Subcutaneous adipose tissue (tissue), 4 donors: ENCODE results near the gene MARK2. TPM values are rescaled to one million over a fixed set of nuclear protein-coding genes. Genes with fewer than 3 reads are reported as not detected.

Source experiments
- total RNA-seq, 4 donors: library from RNA; depleted of rRNA; stranded (reverse); fragments of >200 nt; gene quantifications; one replicate each; pipeline ENCODE4 v1.1.0, GENCODE V29; 2016
- TF ChIP-seq, protein P1 (sequence below): fragments of 450-650 bp; IDR thresholded peaks from one replicate; pipeline ENCODE4 v1.5.1; 2016; ENCODE audit warnings: low read depth, mild to moderate bottlenecking, control low read depth, antibody characterized with exemption, moderate library complexity

MARK2 gene
- total RNA-seq, 4 donors from 2014 or later: 9.9 to 16.4 (median 13.3) TPM

DNA sequence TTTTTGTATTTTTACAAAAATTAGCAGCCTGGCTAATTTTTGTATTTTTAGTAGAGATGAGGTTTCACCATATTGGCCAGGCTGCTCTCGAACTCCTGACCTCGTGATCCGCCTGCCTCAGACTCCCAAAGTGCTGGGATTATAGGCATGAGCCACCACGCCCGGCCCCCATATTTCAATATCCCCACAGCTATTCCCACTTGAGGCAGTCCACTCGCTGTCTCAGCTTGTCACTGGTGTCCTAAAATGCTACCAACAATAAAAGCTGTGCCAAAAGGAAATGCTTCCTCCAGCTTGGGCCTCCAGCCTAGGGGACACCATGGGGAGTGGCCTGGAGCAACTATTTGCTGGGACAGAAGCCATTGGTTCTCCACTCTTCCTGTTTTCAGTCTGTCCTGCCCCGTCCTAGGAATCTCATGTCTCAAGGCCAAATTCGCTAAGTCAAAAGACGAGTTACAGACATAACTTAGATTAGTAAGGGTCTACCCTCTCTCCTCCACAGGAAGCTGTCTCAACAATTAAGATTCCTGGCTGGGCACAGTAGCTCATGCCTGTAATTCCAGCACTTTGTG lies 33.0 kb upstream of the MARK2 start:
- TF ChIP-seq, protein P1, sequence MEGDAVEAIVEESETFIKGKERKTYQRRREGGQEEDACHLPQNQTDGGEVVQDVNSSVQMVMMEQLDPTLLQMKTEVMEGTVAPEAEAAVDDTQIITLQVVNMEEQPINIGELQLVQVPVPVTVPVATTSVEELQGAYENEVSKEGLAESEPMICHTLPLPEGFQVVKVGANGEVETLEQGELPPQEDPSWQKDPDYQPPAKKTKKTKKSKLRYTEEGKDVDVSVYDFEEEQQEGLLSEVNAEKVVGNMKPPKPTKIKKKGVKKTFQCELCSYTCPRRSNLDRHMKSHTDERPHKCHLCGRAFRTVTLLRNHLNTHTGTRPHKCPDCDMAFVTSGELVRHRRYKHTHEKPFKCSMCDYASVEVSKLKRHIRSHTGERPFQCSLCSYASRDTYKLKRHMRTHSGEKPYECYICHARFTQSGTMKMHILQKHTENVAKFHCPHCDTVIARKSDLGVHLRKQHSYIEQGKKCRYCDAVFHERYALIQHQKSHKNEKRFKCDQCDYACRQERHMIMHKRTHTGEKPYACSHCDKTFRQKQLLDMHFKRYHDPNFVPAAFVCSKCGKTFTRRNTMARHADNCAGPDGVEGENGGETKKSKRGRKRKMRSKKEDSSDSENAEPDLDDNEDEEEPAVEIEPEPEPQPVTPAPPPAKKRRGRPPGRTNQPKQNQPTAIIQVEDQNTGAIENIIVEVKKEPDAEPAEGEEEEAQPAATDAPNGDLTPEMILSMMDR: no peak

DNA sequence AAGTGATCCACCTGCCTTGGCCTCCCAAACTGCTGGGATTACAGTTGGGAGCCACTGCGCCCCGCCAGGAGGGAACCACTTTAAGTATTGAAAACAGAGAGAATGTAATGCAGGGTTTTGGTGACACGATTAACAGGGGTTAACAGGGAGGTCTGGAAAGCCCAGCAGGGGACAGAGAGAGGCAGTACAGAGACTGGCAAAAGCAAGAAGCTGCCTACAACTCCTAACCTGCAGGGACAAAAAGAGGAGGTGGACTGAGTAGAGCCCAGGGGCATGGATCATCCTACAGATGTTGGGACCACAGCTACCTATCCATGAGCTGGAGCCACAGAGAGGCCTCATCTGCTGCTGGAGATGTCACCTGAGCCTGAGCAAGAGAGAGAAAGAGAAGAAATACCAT lies 27.4 kb upstream of the MARK2 start:
- TF ChIP-seq, protein P1: no peak

DNA sequence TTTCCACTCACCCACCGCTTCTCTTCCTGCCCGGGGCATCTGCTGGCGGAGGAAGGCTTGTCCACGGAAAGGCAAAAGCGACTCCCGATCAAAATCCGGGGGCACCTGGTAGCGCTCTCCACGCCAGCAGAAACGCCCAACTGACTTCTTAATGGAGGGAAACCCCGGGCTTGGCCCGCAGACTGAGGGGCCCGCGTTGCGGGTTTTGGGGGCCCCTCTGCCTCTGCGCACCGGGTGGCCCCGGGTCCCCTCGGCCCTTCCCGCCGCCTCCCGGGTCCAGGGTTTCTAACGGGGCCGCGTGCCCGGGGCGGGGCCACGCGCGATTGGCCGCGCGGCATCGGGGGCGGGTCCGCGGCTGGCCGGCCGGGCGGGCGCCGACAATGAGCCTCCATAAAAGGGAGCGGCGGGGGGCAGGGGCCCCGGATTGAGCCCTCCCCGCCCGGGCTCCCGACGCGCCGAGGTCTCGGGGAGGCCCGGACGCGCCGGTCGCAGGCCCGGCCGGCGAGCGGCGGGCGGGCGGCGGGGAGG lies 25.8 kb upstream of the MARK2 start, which contains the start of gene SPINDOC:
Gene SPINDOC (plus strand): TSS at position 422 of the 528 bp plus-strand sequence. CDS start 231 bp downstream, outside the sequence.
- TF ChIP-seq, protein P1: no peak

DNA sequence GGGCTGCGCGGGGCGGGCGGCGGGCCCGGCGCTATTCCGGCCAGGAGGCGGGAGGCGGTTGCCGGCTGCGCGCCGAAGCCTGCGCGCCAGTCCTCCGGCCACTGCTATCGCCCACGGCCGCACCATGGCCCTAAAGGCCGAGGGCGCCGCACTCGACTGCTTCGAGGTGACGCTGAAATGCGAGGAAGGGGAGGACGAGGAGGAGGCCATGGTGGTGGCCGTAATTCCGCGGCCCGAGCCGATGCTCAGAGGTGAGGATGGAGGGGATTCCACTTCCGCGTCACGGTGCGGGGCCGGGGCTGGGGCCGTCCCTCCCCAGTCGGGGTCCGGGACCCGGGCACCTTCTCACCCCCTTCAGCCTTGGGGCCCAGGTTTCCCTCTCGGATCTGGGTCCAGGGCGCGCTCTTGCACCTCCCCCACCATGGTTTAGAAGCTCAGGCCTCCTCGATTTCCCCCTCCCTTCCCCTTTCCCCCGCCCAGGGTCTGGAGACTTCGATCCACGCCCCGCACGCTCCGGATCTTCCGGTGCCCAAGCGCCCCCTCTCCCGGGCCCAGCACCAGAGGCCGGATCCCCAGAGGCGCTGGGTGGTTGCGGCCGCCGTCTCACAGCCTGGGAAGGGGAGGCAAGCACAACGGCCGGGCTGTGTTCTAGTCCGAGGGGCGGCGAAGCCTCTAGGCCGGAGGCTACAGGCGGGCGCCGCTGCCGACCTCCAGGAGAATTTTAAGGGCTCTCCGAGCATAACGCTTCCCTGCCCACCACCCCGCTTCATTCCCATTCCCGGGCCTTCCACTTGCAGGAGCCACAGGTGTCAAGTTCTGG lies 25.1 kb upstream of the MARK2 start:
- TF ChIP-seq, protein P1: no peak

DNA sequence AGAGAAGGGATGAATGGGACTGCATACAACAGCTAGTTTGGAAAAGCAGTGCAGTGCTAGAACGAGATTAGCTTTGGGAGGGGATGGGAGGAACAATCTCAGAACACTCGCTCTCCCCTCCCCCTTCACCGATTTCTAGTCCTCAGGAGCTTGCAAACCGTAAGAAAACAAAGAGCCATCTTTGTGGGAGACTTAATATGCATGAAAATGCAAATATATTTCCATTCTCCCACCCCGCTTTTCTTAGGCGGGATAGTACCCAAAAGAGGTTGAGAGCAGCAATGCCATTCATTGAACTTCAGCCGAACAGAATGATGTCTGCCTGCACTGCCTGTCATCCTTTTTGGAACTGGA lies 24.6 kb upstream of the MARK2 start:
- TF ChIP-seq, protein P1: no peak

DNA sequence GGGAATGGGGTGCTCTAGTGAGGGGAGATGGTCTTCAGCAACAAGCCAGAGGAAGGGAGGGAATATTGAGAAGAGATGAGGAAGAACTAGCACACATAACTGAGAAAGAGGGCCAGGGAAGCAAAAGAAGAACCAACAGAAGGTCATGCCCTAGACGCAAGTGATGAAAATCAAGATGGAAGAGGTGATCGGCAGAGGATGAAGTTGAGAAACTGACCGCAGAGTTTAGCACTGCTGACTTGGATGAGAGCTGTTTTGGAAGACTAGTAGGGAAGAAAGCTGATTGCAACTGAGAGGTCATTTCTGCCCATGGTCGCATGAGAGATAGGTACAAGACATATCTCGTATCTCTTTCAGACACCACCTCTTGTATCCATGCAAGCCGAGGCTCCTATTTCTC lies 22.7 kb upstream of the MARK2 start:
- TF ChIP-seq, protein P1: no peak

DNA sequence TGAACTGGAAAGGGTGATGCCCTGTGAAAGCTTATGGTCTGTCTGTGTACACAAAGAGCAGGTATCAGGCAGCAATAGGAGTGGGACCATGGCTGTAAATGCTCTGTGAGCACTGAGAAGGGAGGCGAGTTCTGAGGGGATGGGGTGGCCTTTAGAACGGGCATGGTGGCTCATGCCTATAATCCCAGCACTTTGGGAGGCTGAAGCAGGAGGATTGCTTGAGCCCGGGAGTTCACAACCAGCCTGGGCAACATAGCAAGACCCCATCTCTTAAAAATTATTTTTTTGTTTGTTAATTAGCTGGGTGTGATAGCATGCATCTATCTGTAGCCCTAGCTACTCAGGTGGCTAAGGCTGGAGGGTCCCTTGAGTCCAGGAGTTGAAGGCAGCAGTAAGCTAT lies 22.2 kb upstream of the MARK2 start:
- TF ChIP-seq, protein P1: no peak
